HG03175 (cell line): ENCODE results near the gene ATP10B.

Experiments
- ATAC-seq: cut with Tn5 transposase; IDR thresholded peaks from one replicate; pipeline ENCODE4 v1.9.1; 2021; ENCODE audit warnings: mild to moderate bottlenecking, moderate library complexity; ENCODE audit not compliant: unreplicated experiment

Gene ATP10B

GRCh38 chr5:160640406-160640805, 211.6 kb downstream of the ATP10B start:
- ATAC-seq, result no peak

- no peak for ATAC-seq
Observed at GRCh38 chr5:160638161-160638742, 213.8 kb downstream of the ATP10B start.

GRCh38 chr5:160637357-160638090, 214.5 kb downstream of the ATP10B start:
- ATAC-seq, result no peak

- ATAC-seq, result no peak
Observed at GRCh38 chr5:160635663-160636062, 216.3 kb downstream of the ATP10B start.

GRCh38 chr5:160635046-160635445, 217.0 kb downstream of the ATP10B start:
- ATAC-seq, result no peak

GRCh38 chr5:160629003-160629402, 223.0 kb downstream of the ATP10B start:
- no peak for ATAC-seq

GRCh38 chr5:160628619-160628968, 223.4 kb downstream of the ATP10B start:
- no peak for ATAC-seq

- no peak for ATAC-seq
Observed at GRCh38 chr5:160627921-160628618, 223.9 kb downstream of the ATP10B start.

GRCh38 chr5:160626322-160626721, 225.7 kb downstream of the ATP10B start:
- ATAC-seq, result no peak

GRCh38 chr5:160621526-160621925, 230.5 kb downstream of the ATP10B start:
- ATAC-seq, result no peak

- no peak for ATAC-seq
Observed at GRCh38 chr5:160620401-160620800, 231.6 kb downstream of the ATP10B start.

GRCh38 chr5:160619381-160619780, 232.6 kb downstream of the ATP10B start:
- no peak for ATAC-seq

- no peak for ATAC-seq
Observed at GRCh38 chr5:160618286-160618685, 233.7 kb downstream of the ATP10B start.

- ATAC-seq, result no peak
Observed at GRCh38 chr5:160616712-160617497, 235.1 kb downstream of the ATP10B start.

- no peak for ATAC-seq
Observed at GRCh38 chr5:160614136-160614535, 237.9 kb downstream of the ATP10B start.

- ATAC-seq, result peak; percentile 79
Observed at GRCh38 chr5:160605266-160605665, 246.7 kb downstream of the ATP10B start.

- no peak for ATAC-seq
Observed at GRCh38 chr5:160604484-160604883, 247.5 kb downstream of the ATP10B start.

GRCh38 chr5:160602744-160603143, 249.3 kb downstream of the ATP10B start:
- no peak for ATAC-seq

GRCh38 chr5:160601046-160601445, 251.0 kb downstream of the ATP10B start:
- no peak for ATAC-seq

GRCh38 chr5:160573318-160573717, 278.7 kb downstream of the ATP10B start:
- no peak for ATAC-seq

- ATAC-seq, result no peak
Observed at GRCh38 chr5:160567031-160567705, 284.8 kb downstream of the ATP10B start.
